Endodermal cell (in vitro differentiated cells): ENCODE data around the gene PARP14. TPM values are rescaled to one million over a fixed set of nuclear protein-coding genes. Genes with fewer than 3 reads are reported as not detected.
A peak's percentile ranks its signal among the peaks of the same experiment; 100 is the strongest.

Experiments
- DNase-seq: peaks from one replicate; pipeline ENCODE4 v3.0.0-alpha.2; 2017
- H3K27ac ChIP-seq: 2 replicates; pipeline ENCODE4 v1.5.1; 2013; ENCODE audit warnings: mild to moderate bottlenecking, low read depth, low read length, moderate library complexity
- H3K27me3 ChIP-seq: 2 replicates; pipeline ENCODE4 v1.6.1; 2013; ENCODE audit warnings: mild to moderate bottlenecking, low read length, moderate library complexity; ENCODE audit not compliant: insufficient read depth, control insufficient read depth, poor library complexity, severe bottlenecking
- H3K36me3 ChIP-seq: 2 replicates; pipeline ENCODE4 v1.7.0; 2013; ENCODE audit warnings: mild to moderate bottlenecking, low read length, moderate library complexity; ENCODE audit not compliant: control insufficient read depth, insufficient read depth
- H3K4me1 ChIP-seq: one replicate; pipeline ENCODE4 v1.7.0; 2013; ENCODE audit warnings: low read length; ENCODE audit not compliant: control insufficient read depth, insufficient read depth
- H3K4me3 ChIP-seq: 2 replicates; pipeline ENCODE4 v1.5.1; 2013; ENCODE audit warnings: mild to moderate bottlenecking, low read length, moderate library complexity
- H3K9ac ChIP-seq: 2 replicates; pipeline ENCODE4 v1.6.1; 2013; ENCODE audit warnings: mild to moderate bottlenecking, low read length, moderate library complexity; ENCODE audit not compliant: poor library complexity, severe bottlenecking; ENCODE audit errors: extremely low read depth
- H3K9me3 ChIP-seq: 2 replicates; pipeline ENCODE4 v1.6.1; 2013; ENCODE audit warnings: mild to moderate bottlenecking, low read length, moderate library complexity; ENCODE audit not compliant: control insufficient read depth
- H3K27ac Mint-ChIP-seq: 2 replicates; pipeline ENCODE4 v1.8.0; 2020; ENCODE audit warnings: mixed read lengths
- H3K27me3 Mint-ChIP-seq: 2 replicates; pipeline ENCODE4 v1.8.0; 2021; ENCODE audit warnings: mild to moderate bottlenecking, mixed read lengths; ENCODE audit not compliant: insufficient read depth
- H3K36me3 Mint-ChIP-seq: 2 replicates; pipeline ENCODE4 v1.8.0; 2020; ENCODE audit warnings: low read depth, mixed read lengths
- H3K4me1 Mint-ChIP-seq: 2 replicates; pipeline ENCODE4 v1.8.0; 2020; ENCODE audit warnings: mixed read lengths
- H3K4me3 Mint-ChIP-seq: 2 replicates; pipeline ENCODE4 v1.8.0; 2020; ENCODE audit warnings: mild to moderate bottlenecking, moderate library complexity, mixed read lengths
- H3K9me3 Mint-ChIP-seq: 2 replicates; pipeline ENCODE4 v1.8.0; 2020; ENCODE audit warnings: mild to moderate bottlenecking, mixed read lengths
- CTCF ChIP-seq: fragments of 200-600 bp; sonication (generic); conservative IDR thresholded peaks from 2 replicates; pipeline ENCODE4 v1.5.0; 2021; ENCODE audit warnings: antibody characterized with exemption, mild to moderate bottlenecking
- WGBS, 2 experiments: methylation state at CpG; one replicate each; pipeline versions ENCODE4 v1.1.5 to v1.1.7; 2013; ENCODE audit warnings: missing lambda C conversion rate in 2 of 2, mixed read lengths in 1 of 2; ENCODE audit not compliant: insufficient coverage in 1 of 2, insufficient read length in 1 of 2; 5-methylcytosine and 5-hydroxymethylcytosine counted together
- total RNA-seq, 2 donors: library from RNA; stranded (reverse); fragmentation: NEBNext Ultra II Directional in 1 of 2; extraction: Animal tissue kit (Norgen Biotek cat#: 25700) in 1 of 2; gene quantifications; 2 replicates in 1 of 2; 3 replicates in 1 of 2; pipeline ENCODE4 v1.2.1, GENCODE V29; 2021

Gene PARP14
- total RNA-seq, 2 donors from 2014 or later, result 16.4 to 19.1 TPM

GRCh38 chr3:122760453-122761271 lies 80.0 kb downstream of the PARP14 start:
- no peaks in the 10 kb centered on the region for H3K27me3 Mint-ChIP-seq
- no peaks in the 10 kb centered on the region for H3K27me3 ChIP-seq
- H3K27ac ChIP-seq, result peak overlapping the region; percentile 54
- peak overlapping the region; percentile 86 for H3K27ac Mint-ChIP-seq
- H3K9me3 Mint-ChIP-seq, result no peaks in the 10 kb centered on the region
- no peaks in the 10 kb centered on the region for H3K9me3 ChIP-seq
- peaks cover 16% of the 10 kb centered on the region for H3K4me1 Mint-ChIP-seq
- H3K9ac ChIP-seq, result peak overlapping the region; percentile 1
- H3K4me3 ChIP-seq, result no peak overlapping the region
- 86 to 90% methylated on average over 1 to 3 of the region's 3 CpGs for WGBS, 2 experiments
- H3K4me1 ChIP-seq, result peaks cover 3% of the 10 kb centered on the region
- no peak for TF ChIP-seq CTCF
- no peak overlapping the region for H3K4me3 Mint-ChIP-seq
- H3K36me3 Mint-ChIP-seq, result no peaks in the 10 kb centered on the region
- H3K36me3 ChIP-seq, result no peaks in the 10 kb centered on the region
- DNase-seq, result peak; percentile 87

- Mint-ChIP-seq H3K9me3 (no peaks in the 10 kb centered on the region), H3K4me1 (peaks cover under 1% of the 10 kb centered on the region), H3K4me3 (no peak overlapping the region), H3K36me3 (peaks cover 7% of the 10 kb centered on the region), H3K27ac (no peak overlapping the region), H3K27me3 (no peaks in the 10 kb centered on the region)
- no peaks in the 10 kb centered on the region for H3K27me3 ChIP-seq
- H3K36me3 ChIP-seq, result peaks cover 11% of the 10 kb centered on the region
- WGBS, 2 experiments, result 95 to 97% methylated on average over 3 of the region's 3 CpGs
- no peaks in the 10 kb centered on the region for H3K4me1 ChIP-seq
- H3K27ac ChIP-seq, result no peak overlapping the region
- DNase-seq, result no peak
- TF ChIP-seq CTCF, result no peak
- no peak overlapping the region for H3K4me3 ChIP-seq
- no peaks in the 10 kb centered on the region for H3K9me3 ChIP-seq
- H3K9ac ChIP-seq, result no peak overlapping the region
Observed at GRCh38 chr3:122766430-122766829, 85.8 kb downstream of the PARP14 start.

- H3K27ac Mint-ChIP-seq, result no peak overlapping the region
- no peak for TF ChIP-seq CTCF
- Histone ChIP-seq H3K4me1 (no peaks in the 10 kb centered on the region), H3K9ac (no peak overlapping the region), H3K9me3 (no peaks in the 10 kb centered on the region), H3K4me3 (no peak overlapping the region), H3K36me3 (peaks cover 11% of the 10 kb centered on the region), H3K27ac (no peak overlapping the region), H3K27me3 (no peaks in the 10 kb centered on the region)
- no peak for DNase-seq
- H3K4me3 Mint-ChIP-seq, result no peak overlapping the region
- peaks cover 7% of the 10 kb centered on the region for H3K36me3 Mint-ChIP-seq
- no peaks in the 10 kb centered on the region for H3K27me3 Mint-ChIP-seq
- no peaks in the 10 kb centered on the region for H3K9me3 Mint-ChIP-seq
- H3K4me1 Mint-ChIP-seq, result no peaks in the 10 kb centered on the region
- WGBS, 2 experiments, result 100% methylated on average over 2 of the region's 3 CpGs; no CpG with 5 or more reads in 1 of the 2 experiments
Observed at GRCh38 chr3:122767540-122768372, 87.1 kb downstream of the PARP14 start.
